Fibroblast of the aortic adventitia (primary cell): ENCODE data around the gene MRPL18. TPM values are rescaled to one million over a fixed set of nuclear protein-coding genes. Genes with fewer than 3 reads are reported as not detected.
"Not testable (repeated sequence)": the region's sequence is repeated elsewhere in the genome, so short reads cannot be mapped to it uniquely, and the experiment has no call there.

Source experiments
- DNase-seq: peaks from one replicate; pipeline ENCODE4 v3.0.0-alpha.2; 2010; ENCODE audit warnings: low read depth
- H3K4me3 ChIP-seq: 2 replicates; pipeline ENCODE4 v1.5.1; 2011; ENCODE audit warnings: low read depth, mild to moderate bottlenecking, control low read depth, low read length, moderate library complexity
- CTCF ChIP-seq: IDR thresholded peaks from 2 replicates; pipeline ENCODE4 v1.5.1; 2011; ENCODE audit warnings: mild to moderate bottlenecking, low read length, control low read depth, inconsistent platforms; ENCODE audit not compliant: insufficient read depth
- total RNA-seq: library from RNA; depleted of rRNA; stranded (reverse); fragments of >200 nt; gene quantifications from 2 replicates; pipeline ENCODE4 v1.2.3, GENCODE V29; 2012; ENCODE audit warnings: low replicate concordance

MRPL18 gene
- total RNA-seq, 1 donor: 103 TPM

DNA sequence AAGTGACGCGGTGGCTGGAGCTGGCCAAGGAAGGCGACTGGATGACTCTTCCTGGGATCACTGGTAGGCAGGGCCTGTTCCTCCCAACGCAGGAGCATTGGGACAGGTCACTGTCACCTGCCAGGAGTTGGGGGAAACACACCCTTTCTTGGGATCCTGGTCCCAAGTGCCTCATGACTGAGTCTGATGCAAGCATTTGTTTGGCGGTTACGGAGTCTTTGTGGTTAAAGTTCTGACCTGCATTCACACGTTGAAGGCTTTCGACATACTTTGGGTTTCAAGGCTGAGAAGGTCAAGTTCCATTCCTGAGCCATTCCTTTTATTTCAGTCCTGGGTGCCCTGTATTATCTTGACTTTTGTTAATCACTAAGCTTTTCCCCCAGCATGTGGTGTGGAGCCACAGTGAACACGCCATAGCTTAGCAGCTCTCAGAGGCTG lies 15.8 kb downstream of the MRPL18 start:
- DNase-seq: peak; percentile 14
- no peak overlapping the region for H3K4me3 ChIP-seq
- TF ChIP-seq CTCF: no peak

- TF ChIP-seq CTCF: no peak
- peak; percentile 71 for DNase-seq
- H3K4me3 ChIP-seq: no peak overlapping the region
Observed at GRCh38 chr6:159807150-159807858, 17.0 kb downstream of the MRPL18 start.

- TF ChIP-seq CTCF: no peak
- no peak overlapping the region for H3K4me3 ChIP-seq
- DNase-seq: no peak
Observed at GRCh38 chr6:159808647-159809046, 18.4 kb downstream of the MRPL18 start.

DNA sequence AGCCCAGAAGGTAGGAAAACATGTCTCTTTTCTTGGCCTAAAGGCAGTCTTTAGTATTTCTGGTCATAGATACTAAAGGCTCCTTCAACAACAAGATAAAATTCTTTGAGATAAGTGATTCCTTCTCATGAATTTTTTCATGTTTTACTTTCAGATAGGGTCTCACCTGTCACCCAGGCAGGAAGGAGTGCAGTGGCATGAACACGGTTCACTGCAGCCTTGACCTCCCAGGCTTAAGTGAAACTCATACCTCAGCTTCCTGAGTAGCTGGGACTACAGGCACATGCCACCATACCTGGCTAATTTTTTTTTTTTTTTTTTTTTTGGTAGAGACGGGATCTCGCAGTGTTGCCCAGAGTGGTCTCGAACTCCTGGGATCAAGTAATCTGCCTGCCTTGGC lies 18.9 kb downstream of the MRPL18 start:
- DNase-seq: no peak
- no peak overlapping the region for H3K4me3 ChIP-seq
- no peak for TF ChIP-seq CTCF

GRCh38 chr6:159813781-159814180 lies 23.5 kb downstream of the MRPL18 start:
- H3K4me3 ChIP-seq: no peak overlapping the region
- no peak for DNase-seq
- TF ChIP-seq CTCF: no peak

- no peak for DNase-seq
- no peak for TF ChIP-seq CTCF
- H3K4me3 ChIP-seq: no peak overlapping the region
Observed at GRCh38 chr6:159815410-159815809, 25.1 kb downstream of the MRPL18 start.

GRCh38 chr6:159816775-159817174 lies 26.5 kb downstream of the MRPL18 start:
- not testable (repeated sequence) for H3K4me3 ChIP-seq, DNase-seq
